ENCODE data around the gene IKZF4. TPM values are rescaled to one million over a fixed set of nuclear protein-coding genes. Genes with fewer than 3 reads are reported as not detected.
A peak's percentile ranks its signal among the peaks of the same experiment; 100 is the strongest.
"Not testable (repeated sequence)": the region's sequence is repeated elsewhere in the genome, so short reads cannot be mapped to it uniquely, and the experiment has no call there.

Gene IKZF4
- 10 to 100 TPM in 1 of 10 donors, 1 to 10 TPM in 9; 5.5 to 11.3 (median 7.8) TPM for polyA plus RNA-seq (ENCODE audit: insufficient read length in 10 of 10)
- long read RNA-seq, donor 1 = 0 reads
- long read RNA-seq, donor 2 = 0 reads
- long read RNA-seq, donor 3 = 0 reads
- long read RNA-seq, donor 4 = 0 reads
- long read RNA-seq, donor 5, partial matches to known transcripts = 0 of 2 reads
- long read RNA-seq, donor 5, other reads (novel, unspliced or antisense) = 0 of 2 reads
- long read RNA-seq, donor 6 = 0 reads
- long read RNA-seq, donor 7 = 0 reads
- long read RNA-seq, donor 8 = 0 reads
- long read RNA-seq, donor 9 = 0 reads

GRCh38 chr12:56020423-56021184 is at the start of gene IKZF4:
TSS of gene IKZF4 (plus strand) at chr12:56021043. CDS start at chr12:56021494, 451 bp downstream.
- DNase-seq = peak; percentile 61 to 92 (median 70)

- DNase-seq = no peak
These were observed 48.8 kb upstream of the IKZF4 start for GRCh38 chr12:55972042-55972441.

- DNase-seq = no peak
These were observed 48.4 kb upstream of the IKZF4 start for GRCh38 chr12:55972456-55972855.

- DNase-seq = peak in 2 of 3 donors; percentile 59 to 79
These were observed 47.8 kb upstream of the IKZF4 start for GRCh38 chr12:55972911-55973598.

- peak; percentile 99 to 100 (median 100) for DNase-seq
These were observed 47.1 kb upstream of the IKZF4 start, which contains the start of gene RAB5B for GRCh38 chr12:55973599-55974307. TSS of gene RAB5B (plus strand) at chr12:55974078. CDS start at chr12:55986961, 12,883 bp downstream.

GRCh38 chr12:55974308-55974730 is 46.5 kb upstream of the IKZF4 start:
- DNase-seq = peak in 1 of 3 donors; percentile 54

- DNase-seq = no peak
These were observed 42.5 kb upstream of the IKZF4 start for GRCh38 chr12:55978393-55978792.

GRCh38 chr12:55979069-55979468 is 41.8 kb upstream of the IKZF4 start:
- DNase-seq = no peak

- not testable (repeated sequence) for DNase-seq
These were observed 39.0 kb upstream of the IKZF4 start for GRCh38 chr12:55981882-55982281.

GRCh38 chr12:55982319-55982936 is 38.4 kb upstream of the IKZF4 start:
- DNase-seq = no peak

GRCh38 chr12:55983232-55983842 is 37.5 kb upstream of the IKZF4 start:
- no peak for DNase-seq

- no peak for DNase-seq
These were observed 36.0 kb upstream of the IKZF4 start for GRCh38 chr12:55984861-55985260.

GRCh38 chr12:55985341-55985740 is 35.5 kb upstream of the IKZF4 start:
- no peak for DNase-seq

- not testable (repeated sequence) for DNase-seq
These were observed 34.9 kb upstream of the IKZF4 start for GRCh38 chr12:55985976-55986375.

- DNase-seq = no peak
These were observed 29.7 kb upstream of the IKZF4 start for GRCh38 chr12:55991110-55991509.

GRCh38 chr12:55993230-55993853 is 27.5 kb upstream of the IKZF4 start:
- DNase-seq = no peak

GRCh38 chr12:55995366-55995765 is 25.5 kb upstream of the IKZF4 start:
- no peak for DNase-seq

- peak; percentile 68 to 85 (median 76) for DNase-seq
These were observed 24.6 kb upstream of the IKZF4 start for GRCh38 chr12:55996201-55996714.

GRCh38 chr12:55996715-55997534 is 23.9 kb upstream of the IKZF4 start, which contains the start of gene SUOX:
TSS of gene SUOX (plus strand) at chr12:55997276. CDS start at chr12:56002222, 4,946 bp downstream.
- DNase-seq = peak; percentile 95 to 98 (median 96)
